H9 (cell line): ENCODE measurements around the gene UFSP1. TPM values are rescaled to one million over a fixed set of nuclear protein-coding genes. Genes with fewer than 3 reads are reported as not detected.

Source experiments
- DNase-seq: peaks from one replicate; pipeline ENCODE4 v3.0.0-alpha.2; 2017
- H2AFZ ChIP-seq: one replicate; pipeline ENCODE4 v1.6.1; 2013; ENCODE audit warnings: mild to moderate bottlenecking, low read length, control low read depth, moderate library complexity
- H2AK5ac ChIP-seq: 2 replicates; pipeline ENCODE4 v1.6.1; 2013; ENCODE audit warnings: low read length, control low read depth, mixed read lengths; ENCODE audit not compliant: insufficient read length
- H2BK120ac ChIP-seq: one replicate; pipeline ENCODE4 v1.6.1; 2013; ENCODE audit warnings: low read depth, mild to moderate bottlenecking, low read length, control low read depth, inconsistent platforms; ENCODE audit not compliant: poor library complexity, severe bottlenecking
- H2BK12ac ChIP-seq: 2 replicates; pipeline ENCODE4 v1.6.1; 2013; ENCODE audit warnings: low read length, control low read depth, mixed read lengths, low read depth; ENCODE audit not compliant: insufficient read length
- H2BK15ac ChIP-seq: 2 replicates; pipeline ENCODE4 v1.6.1; 2013; ENCODE audit warnings: low read depth, low read length, control low read depth
- H2BK20ac ChIP-seq: one replicate; pipeline ENCODE4 v1.6.1; 2013; ENCODE audit warnings: low read depth, mild to moderate bottlenecking, low read length, control low read depth, inconsistent platforms; ENCODE audit not compliant: poor library complexity, severe bottlenecking
- H2BK5ac ChIP-seq: 2 replicates; pipeline ENCODE4 v1.6.1; 2013; ENCODE audit warnings: low read length, control low read depth, mixed read lengths; ENCODE audit not compliant: insufficient read length
- H3K14ac ChIP-seq: 2 replicates; pipeline ENCODE4 v1.6.1; 2013; ENCODE audit warnings: low read length, control low read depth; ENCODE audit not compliant: insufficient read depth
- H3K18ac ChIP-seq: 2 replicates; pipeline ENCODE4 v1.6.1; 2013; ENCODE audit warnings: low read depth, mild to moderate bottlenecking, mixed read lengths, low read length, control low read depth; ENCODE audit not compliant: insufficient read length
- H3K23ac ChIP-seq: 2 replicates; pipeline ENCODE4 v1.6.1; 2013; ENCODE audit warnings: low read length, control low read depth, mixed read lengths, low read depth; ENCODE audit not compliant: insufficient read length
- H3K23me2 ChIP-seq: 2 replicates; pipeline ENCODE4 v1.6.1; 2013; ENCODE audit warnings: low read depth, mild to moderate bottlenecking, mixed read lengths, low read length, control low read depth; ENCODE audit not compliant: insufficient read length, poor library complexity, severe bottlenecking
- H3K27ac ChIP-seq: 2 replicates; pipeline ENCODE4 v1.5.1; 2013; ENCODE audit warnings: low read length, control low read depth, mixed read lengths, low read depth; ENCODE audit not compliant: insufficient read length
- H3K27me3 ChIP-seq: 2 replicates; pipeline ENCODE4 v1.6.1; 2013; ENCODE audit warnings: low read length, control low read depth, inconsistent platforms; ENCODE audit not compliant: insufficient read depth
- H3K4ac ChIP-seq: 2 replicates; pipeline ENCODE4 v1.6.1; 2013; ENCODE audit warnings: low read depth, mild to moderate bottlenecking, control low read depth, inconsistent platforms, low read length, moderate library complexity
- H3K4me1 ChIP-seq: 2 replicates; pipeline ENCODE4 v1.6.1; 2013; ENCODE audit warnings: low read length, control low read depth, inconsistent platforms; ENCODE audit not compliant: insufficient read depth
- H3K4me2 ChIP-seq: 2 replicates; pipeline ENCODE4 v1.6.1; 2013; ENCODE audit warnings: low read length, control low read depth, mixed read lengths; ENCODE audit not compliant: insufficient read length, insufficient read depth
- H3K56ac ChIP-seq: 2 replicates; pipeline ENCODE4 v1.6.1; 2013; ENCODE audit warnings: low read depth, mild to moderate bottlenecking, mixed read lengths, low read length, control low read depth; ENCODE audit not compliant: insufficient read length
- H3K79me1 ChIP-seq: 2 replicates; pipeline ENCODE4 v1.6.1; 2013; ENCODE audit warnings: low read depth, mild to moderate bottlenecking, moderate library complexity, low read length, control low read depth, inconsistent platforms; ENCODE audit not compliant: insufficient read depth, poor library complexity, severe bottlenecking
- H3K79me2 ChIP-seq: 2 replicates; pipeline ENCODE4 v1.6.1; 2013; ENCODE audit warnings: low read length, control low read depth, inconsistent platforms; ENCODE audit not compliant: insufficient read depth
- H3K9ac ChIP-seq: 2 replicates; pipeline ENCODE4 v1.6.1; 2013; ENCODE audit warnings: low read length, control low read depth, mixed read lengths; ENCODE audit not compliant: insufficient read length; ENCODE audit errors: extremely low read depth
- H3K9me3 ChIP-seq: one replicate; pipeline ENCODE4 v1.6.1; 2013; ENCODE audit warnings: low read depth, low read length, inconsistent platforms; ENCODE audit not compliant: control insufficient read depth
- H3T11ph ChIP-seq: one replicate; pipeline ENCODE4 v1.6.1; 2013; ENCODE audit warnings: mild to moderate bottlenecking, low read length, control low read depth, inconsistent platforms
- H4K20me1 ChIP-seq: one replicate; pipeline ENCODE4 v1.6.1; 2013; ENCODE audit not compliant: control insufficient read depth, insufficient read length, insufficient read depth
- H4K5ac ChIP-seq: 2 replicates; pipeline ENCODE4 v1.6.1; 2013; ENCODE audit warnings: low read depth, mild to moderate bottlenecking, mixed read lengths, low read length, control low read depth; ENCODE audit not compliant: insufficient read length
- H4K8ac ChIP-seq: replicated peaks from 2 replicates; pipeline ENCODE4 v1.6.1; 2013; ENCODE audit warnings: low read length, control low read depth, mixed read lengths, low read depth; ENCODE audit not compliant: insufficient read length
- H4K91ac ChIP-seq: 2 replicates; pipeline ENCODE4 v1.6.1; 2013; ENCODE audit warnings: low read depth, mild to moderate bottlenecking, moderate library complexity, mixed read lengths, low read length, control low read depth; ENCODE audit not compliant: insufficient read length
- H3K27ac Mint-ChIP-seq, 3 experiments: 2 replicates in 2 of 3; 3 replicates in 1 of 3; pipeline ENCODE4 v1.8.0; 2020 to 2021; ENCODE audit warnings: mixed read lengths in 3 of 3, mild to moderate bottlenecking in 1 of 3, moderate library complexity in 1 of 3
- H3K27me3 Mint-ChIP-seq: 2 replicates; pipeline ENCODE4 v1.8.0; 2021; ENCODE audit warnings: low read depth, mild to moderate bottlenecking, moderate library complexity, mixed read lengths
- H3K36me3 Mint-ChIP-seq, 3 experiments: 2 replicates in 2 of 3; 3 replicates in 1 of 3; pipeline ENCODE4 v1.8.0; 2020 to 2021; ENCODE audit warnings: low read depth in 3 of 3, mixed read lengths in 3 of 3; ENCODE audit not compliant: insufficient read depth in 1 of 3
- H3K4me1 Mint-ChIP-seq, 2 experiments: 2 replicates each; pipeline ENCODE4 v1.8.0; 2020; ENCODE audit warnings: mixed read lengths in 2 of 2
- H3K4me3 Mint-ChIP-seq, 2 experiments: 2 replicates in 1 of 2; 3 replicates in 1 of 2; pipeline ENCODE4 v1.8.0; 2020 to 2021; ENCODE audit warnings: mild to moderate bottlenecking in 2 of 2, mixed read lengths in 2 of 2, moderate library complexity in 1 of 2
- H3K9me3 Mint-ChIP-seq, 2 experiments: 2 replicates in 1 of 2; 3 replicates in 1 of 2; pipeline ENCODE4 v1.8.0; 2020; ENCODE audit warnings: mild to moderate bottlenecking in 2 of 2, mixed read lengths in 2 of 2, moderate library complexity in 1 of 2
- CTCF ChIP-seq: fragments of 200-600 bp; sonication (generic); conservative IDR thresholded peaks from 3 replicates; pipeline ENCODE4 v1.8.0; 2021; ENCODE audit warnings: antibody characterized with exemption, mild to moderate bottlenecking
- WGBS: extraction: QIAGEN DNeasy Blood & Tissue Kit; methylation state at CpG from one replicate; pipeline ENCODE4 v1.1.7; 2013; ENCODE audit warnings: missing lambda C conversion rate, low lambda C conversion rate, mixed read lengths; ENCODE audit not compliant: insufficient read length; ENCODE audit errors: extremely low coverage; 5-methylcytosine and 5-hydroxymethylcytosine counted together
- total RNA-seq: library from RNA; stranded (reverse); gene quantifications from 2 replicates; pipeline ENCODE4 v1.2.1, GENCODE V29; 2021

The UFSP1 gene
- total RNA-seq, 1 experiment from 2014 or later = 4.3 TPM

- no peak overlapping the region for H2AFZ ChIP-seq
- H3K4ac ChIP-seq = no peak overlapping the region
- no peaks in the 10 kb centered on the region for H3K9me3 Mint-ChIP-seq
- no peak for DNase-seq
- H2AK5ac ChIP-seq = no peak overlapping the region
- peak overlapping the region in 1 of 3 experiments; percentile 75; a peak in 3 of 7 replicates for H3K27ac Mint-ChIP-seq
- H2BK5ac ChIP-seq = no peak overlapping the region
- peaks cover 6% of the 10 kb centered on the region for H3K79me1 ChIP-seq
- H3K4me3 Mint-ChIP-seq = no peak overlapping the region; a peak in 1 of 5 replicates
- peaks cover 28% of the 10 kb centered on the region; the same call in 1 of the 2 replicates for H3K79me2 ChIP-seq
- H2BK15ac ChIP-seq = no peak overlapping the region
- WGBS = no CpG with 5 or more reads among the region's 20 CpGs
- no peak overlapping the region for H3K9ac ChIP-seq
- H4K20me1 ChIP-seq = no peaks in the 10 kb centered on the region
- no peak overlapping the region for H3K18ac ChIP-seq
- no peak overlapping the region for H2BK20ac ChIP-seq
- peaks cover 21 to 37% of the 10 kb centered on the region in 2 experiments for H3K4me1 Mint-ChIP-seq
- no peak overlapping the region for H3K4me2 ChIP-seq
- no peaks in the 10 kb centered on the region for H3K23me2 ChIP-seq
- H3K27me3 ChIP-seq = no peaks in the 10 kb centered on the region
- H3K9me3 ChIP-seq = no peaks in the 10 kb centered on the region
- H3K27me3 Mint-ChIP-seq = no peaks in the 10 kb centered on the region; the same call in 1 of the 2 replicates
- no peaks in the 10 kb centered on the region; the same call in 1 of the 2 replicates for H3K4me1 ChIP-seq
- peaks cover 78 to 96% (median 94%) of the 10 kb centered on the region in 3 experiments for H3K36me3 Mint-ChIP-seq
- H3T11ph ChIP-seq = no peak overlapping the region
- H3K27ac ChIP-seq = no peak overlapping the region
- no peak overlapping the region for H4K5ac ChIP-seq
- H2BK120ac ChIP-seq = no peak overlapping the region
- H3K14ac ChIP-seq = no peak overlapping the region
- H3K56ac ChIP-seq = no peak overlapping the region
- no peak overlapping the region for H4K8ac ChIP-seq
- no peak for TF ChIP-seq CTCF
- no peak overlapping the region for H3K23ac ChIP-seq
- H4K91ac ChIP-seq = no peak overlapping the region
- H2BK12ac ChIP-seq = no peak overlapping the region
These were observed 8.4 kb downstream of the UFSP1 start for GRCh38 chr7:100881136-100881535.
